HG03060 (cell line): ENCODE results near the gene CARD6.
"Not testable (repeated sequence)": the region's sequence is repeated elsewhere in the genome, so short reads cannot be mapped to it uniquely, and the experiment has no call there.

Experiments used
- ATAC-seq: cut with Tn5 transposase; IDR thresholded peaks from one replicate; pipeline ENCODE4 v1.9.1; 2021; ENCODE audit warnings: low read depth, moderate number of reproducible peaks; ENCODE audit not compliant: unreplicated experiment

Gene CARD6

GRCh38 chr5:40841068-40841805, at the start of gene CARD6:
Gene CARD6, plus strand, starts transcription at chr5:40841367. Its CDS starts 16 bp downstream, at chr5:40841383.
- ATAC-seq = no peak

- ATAC-seq = no peak
Measured at GRCh38 chr5:40791715-40792139, 49.4 kb upstream of the CARD6 start.

GRCh38 chr5:40792691-40793090, 48.5 kb upstream of the CARD6 start:
- not testable (repeated sequence) for ATAC-seq

- not testable (repeated sequence) for ATAC-seq
Measured at GRCh38 chr5:40794340-40794739, 46.8 kb upstream of the CARD6 start.

- not testable (repeated sequence) for ATAC-seq
Measured at GRCh38 chr5:40794877-40795276, 46.3 kb upstream of the CARD6 start.

- no peak for ATAC-seq
Measured at GRCh38 chr5:40796487-40796889, 44.7 kb upstream of the CARD6 start.

GRCh38 chr5:40797273-40798011, 43.7 kb upstream of the CARD6 start:
- peak; percentile 18 for ATAC-seq

- ATAC-seq = peak; percentile 81
Measured at GRCh38 chr5:40798012-40798800, 43.0 kb upstream of the CARD6 start, which contains the start of gene PRKAA1. Gene PRKAA1, minus strand, starts transcription at chr5:40798374. Its CDS starts 185 bp downstream, at chr5:40798189.

GRCh38 chr5:40798801-40799210, 42.4 kb upstream of the CARD6 start:
- no peak for ATAC-seq

GRCh38 chr5:40799258-40799657, 41.9 kb upstream of the CARD6 start:
- no peak for ATAC-seq

GRCh38 chr5:40801771-40802562, 39.2 kb upstream of the CARD6 start:
- ATAC-seq = no peak

GRCh38 chr5:40812125-40812524, 29.0 kb upstream of the CARD6 start:
- ATAC-seq = no peak

GRCh38 chr5:40813698-40814281, 27.4 kb upstream of the CARD6 start:
- ATAC-seq = no peak

GRCh38 chr5:40823459-40823858, 17.7 kb upstream of the CARD6 start:
- no peak for ATAC-seq

- ATAC-seq = not testable (repeated sequence)
Measured at GRCh38 chr5:40825461-40826043, 15.6 kb upstream of the CARD6 start.

GRCh38 chr5:40826489-40827187, 14.5 kb upstream of the CARD6 start:
- ATAC-seq = no peak

- no peak for ATAC-seq
Measured at GRCh38 chr5:40827188-40827977, 13.8 kb upstream of the CARD6 start.

- no peak for ATAC-seq
Measured at GRCh38 chr5:40828021-40828631, 13.0 kb upstream of the CARD6 start.
